NCI-H2227 treated with DMSO at 0.1 percent for 48 hours (cell line): ENCODE measurements around the gene HOTAIR.

ENCODE experiments used
- DNase-seq: peaks from one replicate; lab custom pipeline; 2025; lab: John Stamatoyannopoulos, UW

Gene HOTAIR

GRCh38 chr12:53948650-53949593, 25.8 kb downstream of the HOTAIR start:
- DNase-seq: no peak

GRCh38 chr12:53947743-53948142, 27.0 kb downstream of the HOTAIR start:
- no peak for DNase-seq

- no peak for DNase-seq
Observed at GRCh38 chr12:53944907-53945847, 29.6 kb downstream of the HOTAIR start.

- DNase-seq: no peak
Observed at GRCh38 chr12:53944209-53944608, 30.5 kb downstream of the HOTAIR start.

- DNase-seq: no peak
Observed at GRCh38 chr12:53942467-53942997, 32.2 kb downstream of the HOTAIR start.

- DNase-seq: no peak
Observed at GRCh38 chr12:53941750-53942149, 33.0 kb downstream of the HOTAIR start.

- no peak for DNase-seq
Observed at GRCh38 chr12:53941187-53941586, 33.6 kb downstream of the HOTAIR start.

GRCh38 chr12:53940443-53941014, 34.2 kb downstream of the HOTAIR start:
- no peak for DNase-seq

- DNase-seq: no peak
Observed at GRCh38 chr12:53939141-53940108, 35.3 kb downstream of the HOTAIR start.

- peak; percentile 91 for DNase-seq
Observed at GRCh38 chr12:53938326-53939140, 36.2 kb downstream of the HOTAIR start, which contains the start of gene HOXC13. Gene HOXC13, plus strand, starts transcription at chr12:53938831. Its CDS starts 76 bp downstream, at chr12:53938907.

GRCh38 chr12:53937596-53938325, 37.0 kb downstream of the HOTAIR start:
- no peak for DNase-seq

GRCh38 chr12:53937099-53937498, 37.7 kb downstream of the HOTAIR start:
- no peak for DNase-seq

- DNase-seq: no peak
Observed at GRCh38 chr12:53935383-53936341, 39.1 kb downstream of the HOTAIR start.

GRCh38 chr12:53932915-53933314, 41.8 kb downstream of the HOTAIR start:
- no peak for DNase-seq

GRCh38 chr12:53931844-53932581, 42.7 kb downstream of the HOTAIR start:
- no peak for DNase-seq

GRCh38 chr12:53930591-53931255, 44.0 kb downstream of the HOTAIR start:
- no peak for DNase-seq

GRCh38 chr12:53929527-53929926, 45.2 kb downstream of the HOTAIR start:
- DNase-seq: no peak
